Stomach (tissue), 9 donors: Measurements from ENCODE around the gene AKAP8L. TPM values are rescaled to one million over a fixed set of nuclear protein-coding genes. Genes with fewer than 3 reads are reported as not detected.
A peak's percentile ranks its signal among the peaks of the same experiment; 100 is the strongest.

Source experiments
- DNase-seq, 2 donors: peaks; one replicate each; pipeline versions ENCODE4 v3.0.0 to v3.0.0-alpha.2; 2013 to 2019
- H3K27ac ChIP-seq, 5 donors: fragments of 200-600 bp in 4 of 5; sonication (generic) in 4 of 5; one replicate each; pipeline ENCODE4 v1.5.1; 2013 to 2019; ENCODE audit warnings: mild to moderate bottlenecking in 1 of 5, moderate library complexity in 1 of 5
- H3K27me3 ChIP-seq, 3 donors: fragments of 200-600 bp; sonication (generic); one replicate each; pipeline ENCODE4 v1.5.1; 2017 to 2019; ENCODE audit warnings: mixed run types in 1 of 3
- H3K36me3 ChIP-seq, 4 donors: fragments of 200-600 bp; sonication (generic); 1 replicate in 3 of 4; 2 replicates in 1 of 4; pipeline ENCODE4 v1.5.1; 2016 to 2019
- H3K4me1 ChIP-seq, 4 donors: fragments of 200-600 bp; sonication (generic); one replicate each; pipeline ENCODE4 v1.5.1; 2016 to 2019
- H3K4me3 ChIP-seq, 4 donors: fragments of 200-600 bp; sonication (generic) in 3 of 4; one replicate each; pipeline ENCODE4 v1.5.1; 2016 to 2019; ENCODE audit warnings: mild to moderate bottlenecking in 1 of 4
- H3K9me3 ChIP-seq, 4 donors: fragments of 200-600 bp; sonication (generic); one replicate each; pipeline ENCODE4 v1.5.1; 2016 to 2019
- CTCF ChIP-seq, 7 experiments: fragments of 450-650 bp in 4 of 7; fragments of 200-600 bp in 3 of 7; sonication (generic) in 3 of 7; IDR thresholded peaks; one replicate each; pipeline ENCODE4 v1.5.1; 2016 to 2019; ENCODE audit warnings: antibody characterized with exemption in 7 of 7, control low read depth in 2 of 7, mild to moderate bottlenecking in 1 of 7
- EP300 ChIP-seq: sonication (generic); formaldehyde crosslinking; IDR thresholded peaks from one replicate; pipeline ENCODE4 v1.6.1; 2017; ENCODE audit warnings: antibody characterized with exemption
- POLR2A ChIP-seq, 4 donors: fragments of 450-650 bp; IDR thresholded peaks; one replicate each; pipeline ENCODE4 v1.6.1; 2016; ENCODE audit warnings: antibody characterized with exemption in 4 of 4, control low read depth in 2 of 4, mild to moderate bottlenecking in 1 of 4, moderate library complexity in 1 of 4
- POLR2AphosphoS5 ChIP-seq, 3 donors: sonication (generic); formaldehyde crosslinking; IDR thresholded peaks; one replicate each; pipeline ENCODE4 v1.6.1; 2016; ENCODE audit warnings: antibody characterized with exemption in 3 of 3
- WGBS, 5 donors: extraction: QIAGEN DNeasy Blood & Tissue Kit in 3 of 5; methylation state at CpG; one replicate each; pipeline versions ENCODE4 v1.1.5 to v1.1.7; 2013 to 2018; 5-methylcytosine and 5-hydroxymethylcytosine counted together
- intact Hi-C: fragments of 100-400 bp; cut with DNase I; formaldehyde crosslinking; loops from one replicate; pipeline ENCODE4 v1.15.1; 2023; ENCODE audit warnings: low total_unique reads
- polyA plus RNA-seq, 3 donors: library from polyadenylated mRNA; stranded (reverse); fragments of 200-250 nt; gene quantifications; one replicate each; pipeline ENCODE4 v1.2.3, GENCODE V29; 2013
- total RNA-seq, 5 donors: library from RNA; depleted of rRNA; stranded (reverse); fragments of >200 nt; gene quantifications; one replicate each; pipeline versions ENCODE4 v1.1.0 to v1.2.3, GENCODE V29; 2014 to 2016
- donor health status: healthy with polysubstance abuse.
- donor health status: Bipolar disorder and iron deficiency.
- donor health status: healthy.

AKAP8L gene
- total and polyA plus RNA-seq, 8 donors, result 67.8 to 320 (median 91.6) TPM

GRCh38 chr19:15401397-15401710 is 17.4 kb downstream of the AKAP8L start:
- Histone ChIP-seq H3K4me3 (no peak overlapping the region), H3K36me3 (peaks cover 62 to 84% (median 80%) of the 10 kb centered on the region in 4 donors)

GRCh38 chr19:15400521-15401396 is 18.0 kb downstream of the AKAP8L start:
- WGBS, 5 donors, result 84 to 93% (median 88%) methylated on average over 17 to 29 of the region's 29 CpGs
- TF ChIP-seq CTCF (IDR thresholded peaks at IDR 0.05), result no peak
- TF ChIP-seq EP300, result no peak
- no peak for TF ChIP-seq POLR2AphosphoS5 (IDR thresholded peaks at IDR 0.05)
- Histone ChIP-seq H3K36me3 (peaks cover 67 to 87% (median 84%) of the 10 kb centered on the region in 4 donors), H3K4me1 (peaks cover 15 to 59% (median 41%) of the 10 kb centered on the region in 4 donors), H3K9me3 (no peaks in the 10 kb centered on the region), H3K27ac (peak overlapping the region in 2 of 5 donors; percentile 8 to 82), H3K27me3 (no peaks in the 10 kb centered on the region), H3K4me3 (no peak overlapping the region)
- intact Hi-C loops, result no loop called here
- no peak for DNase-seq

More at GRCh38 chr19:15401397-15401710, 17.4 kb downstream of the AKAP8L start:
- H3K27ac ChIP-seq, result peak overlapping the region in 1 of 5 donors; percentile 82
- no peaks in the 10 kb centered on the region for H3K9me3 ChIP-seq
- no peak for TF ChIP-seq EP300
- no peak for TF ChIP-seq POLR2A (IDR thresholded peaks at IDR 0.05)
- no peak for TF ChIP-seq POLR2AphosphoS5 (IDR thresholded peaks at IDR 0.05)
- no peak for TF ChIP-seq CTCF (IDR thresholded peaks at IDR 0.05)
- WGBS, 5 donors, result 93 to 98% (median 95%) methylated on average over 14 to 17 of the region's 17 CpGs
- DNase-seq, result no peak
- peaks cover 15 to 65% (median 43%) of the 10 kb centered on the region in 4 donors for H3K4me1 ChIP-seq
- intact Hi-C loops, result no loop called here
- H3K27me3 ChIP-seq, result no peaks in the 10 kb centered on the region

GRCh38 chr19:15399635-15400034 is 19.2 kb downstream of the AKAP8L start:
- no peak overlapping the region for H3K4me3 ChIP-seq
- intact Hi-C loops, result no loop called here
- no peak overlapping the region for H3K27ac ChIP-seq
- peaks cover 75 to 95% (median 91%) of the 10 kb centered on the region in 4 donors for H3K36me3 ChIP-seq
- H3K27me3 ChIP-seq, result no peaks in the 10 kb centered on the region
- H3K4me1 ChIP-seq, result peaks cover 5 to 47% (median 31%) of the 10 kb centered on the region in 4 donors
- 92 to 97% (median 96%) methylated on average over 13 to 14 of the region's 14 CpGs for WGBS, 5 donors
- no peaks in the 10 kb centered on the region for H3K9me3 ChIP-seq
- TF ChIP-seq POLR2A (IDR thresholded peaks at IDR 0.05), result no peak
- TF ChIP-seq POLR2AphosphoS5 (IDR thresholded peaks at IDR 0.05), result no peak
- no peak for TF ChIP-seq EP300
- no peak for TF ChIP-seq CTCF (IDR thresholded peaks at IDR 0.05)
- no peak for DNase-seq

GRCh38 chr19:15399234-15399515 is 19.6 kb downstream of the AKAP8L start:
- no peak for TF ChIP-seq CTCF (IDR thresholded peaks at IDR 0.05)
- H3K9me3 ChIP-seq, result no peaks in the 10 kb centered on the region
- intact Hi-C loops, result no loop called here
- H3K36me3 ChIP-seq, result peaks cover 76 to 98% (median 96%) of the 10 kb centered on the region in 4 donors
- H3K4me1 ChIP-seq, result peaks cover under 1 to 43% (median 26%) of the 10 kb centered on the region in 4 donors
- H3K4me3 ChIP-seq, result no peak overlapping the region
- H3K27me3 ChIP-seq, result no peaks in the 10 kb centered on the region
- H3K27ac ChIP-seq, result no peak overlapping the region
- DNase-seq, result no peak
- 83 to 98% (median 95%) methylated on average over 7 to 8 of the region's 8 CpGs for WGBS, 5 donors
